ENCODE data around the gene EPX.
"Not testable (repeated sequence)": the region's sequence is repeated elsewhere in the genome, so short reads cannot be mapped to it uniquely, and the experiment has no call there.

EPX gene

GRCh38 chr17:58192612-58193011, at the start of gene EPX:
TSS of gene EPX (plus strand) at chr17:58192726. CDS start at chr17:58192847, 121 bp downstream.
- DNase-seq = no peak

- DNase-seq = not testable (repeated sequence)
Observed at GRCh38 chr17:58143335-58143734, 49.2 kb upstream of the EPX start.

DNA sequence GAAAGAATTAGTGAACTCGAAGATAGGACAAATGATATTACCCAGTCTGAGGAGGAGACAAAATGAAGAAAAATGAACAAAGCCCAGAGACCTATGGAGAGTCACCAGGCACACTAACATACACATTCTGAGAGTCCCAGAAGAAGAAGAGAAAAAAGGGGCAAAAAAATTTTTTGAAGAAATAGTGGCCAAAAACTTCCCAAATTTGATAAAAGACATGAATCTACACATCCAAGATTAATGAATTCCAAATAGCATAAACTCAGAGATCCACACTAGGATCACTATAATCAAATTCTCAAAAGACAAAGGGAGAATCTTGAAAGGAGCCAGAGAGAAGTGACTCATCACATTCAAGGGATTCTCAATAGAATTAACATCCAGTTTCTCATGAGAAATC, 47.7 kb upstream of the EPX start:
- no peak for DNase-seq

GRCh38 chr17:58147930-58148434, 44.5 kb upstream of the EPX start, which contains the start of gene OR4D1:
TSS of gene OR4D1 (plus strand) at chr17:58148384. CDS start at chr17:58155154, 6,770 bp downstream.
- no peak for DNase-seq

GRCh38 chr17:58148609-58149008, 43.9 kb upstream of the EPX start:
- DNase-seq = no peak

- no peak for DNase-seq
Observed at GRCh38 chr17:58150394-58150793, 42.1 kb upstream of the EPX start.

DNA sequence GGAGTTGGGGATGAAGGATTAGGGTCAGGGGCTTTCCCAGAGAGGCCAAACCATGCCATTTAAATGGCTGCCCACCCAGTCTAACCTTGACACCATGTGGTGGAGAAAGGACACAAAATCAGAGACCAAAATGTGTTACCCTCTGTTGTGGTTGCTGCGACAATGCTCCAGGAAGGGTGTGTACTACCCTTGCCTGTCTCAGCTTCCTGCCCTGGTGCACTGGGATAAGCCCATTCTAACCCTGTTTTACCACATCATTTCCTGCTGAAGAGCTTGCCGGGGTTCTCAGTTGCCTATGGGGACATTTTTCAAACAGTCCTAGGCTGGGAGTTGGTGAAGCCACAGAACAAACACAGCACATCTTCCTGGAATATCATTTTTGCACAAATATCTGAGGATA, 39.5 kb upstream of the EPX start:
- peak; percentile 39 for DNase-seq

GRCh38 chr17:58153671-58154070, 38.9 kb upstream of the EPX start:
- DNase-seq = no peak

DNA sequence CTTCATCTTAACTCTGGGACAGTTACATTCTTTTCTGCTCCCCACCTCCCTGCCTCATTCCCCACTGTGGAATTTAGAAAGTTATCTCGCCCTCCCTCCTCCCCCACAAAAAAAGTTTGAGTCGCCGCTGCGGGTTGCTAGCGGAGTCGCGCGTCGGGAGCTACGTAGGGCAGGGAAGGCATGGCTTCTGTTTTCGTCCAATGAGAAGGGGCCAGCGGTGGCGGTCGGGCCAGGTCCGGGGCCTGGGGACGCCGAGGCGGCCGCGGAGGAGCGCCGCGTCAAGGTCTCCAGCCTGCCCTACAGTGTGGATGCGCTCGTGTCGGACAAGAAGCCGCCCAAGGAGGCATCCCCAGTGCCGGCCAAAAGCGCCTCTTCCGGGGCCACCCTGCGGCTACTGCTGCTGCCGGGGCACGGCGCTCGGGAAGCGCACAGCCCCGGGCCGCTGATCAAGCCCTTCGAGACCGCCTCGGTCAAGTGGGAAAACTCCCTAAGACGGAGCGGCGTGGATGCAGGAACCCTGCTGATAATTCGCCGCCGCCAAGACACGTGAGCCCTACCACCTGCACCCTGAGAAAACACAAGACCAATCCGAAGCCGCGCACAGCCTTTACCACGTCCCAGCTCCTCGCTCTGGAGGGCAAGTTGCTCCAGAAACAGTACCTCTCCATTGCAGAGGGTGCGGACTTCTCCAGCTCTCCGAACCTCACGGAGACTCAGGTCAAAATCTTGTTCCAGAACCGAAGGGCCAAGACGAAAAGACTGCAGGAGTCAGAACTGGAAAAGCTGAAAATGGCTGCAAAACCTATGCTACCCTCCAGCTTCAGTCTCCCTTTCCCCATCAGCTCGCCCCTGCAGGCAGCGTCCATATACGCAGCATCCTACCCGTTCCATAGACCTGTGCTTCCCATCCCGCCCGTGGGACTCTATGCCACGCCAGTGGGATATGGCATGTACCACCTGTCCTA, 35.4 kb upstream of the EPX start:
- peak; percentile 67 for DNase-seq

DNA sequence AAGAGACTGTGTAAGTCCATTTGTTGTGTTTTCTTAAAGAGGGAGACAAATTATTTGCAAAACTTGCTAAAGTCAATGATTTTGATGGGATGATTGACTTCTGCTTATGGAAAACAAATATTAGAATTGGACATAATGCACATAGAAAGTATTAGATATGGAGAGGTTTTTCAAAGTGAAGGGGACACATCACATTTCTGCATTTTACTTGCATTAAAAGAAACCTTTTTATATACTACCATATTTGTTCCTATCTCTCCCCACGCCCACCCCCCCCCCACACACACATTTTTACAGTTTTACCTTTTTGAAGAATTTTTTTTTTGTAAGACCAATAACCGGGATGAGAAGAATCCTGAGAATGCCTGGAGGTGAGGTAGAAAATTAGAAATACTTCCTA, 34.3 kb upstream of the EPX start:
- DNase-seq = no peak

GRCh38 chr17:58161566-58161965, 31.0 kb upstream of the EPX start:
- no peak for DNase-seq

DNA sequence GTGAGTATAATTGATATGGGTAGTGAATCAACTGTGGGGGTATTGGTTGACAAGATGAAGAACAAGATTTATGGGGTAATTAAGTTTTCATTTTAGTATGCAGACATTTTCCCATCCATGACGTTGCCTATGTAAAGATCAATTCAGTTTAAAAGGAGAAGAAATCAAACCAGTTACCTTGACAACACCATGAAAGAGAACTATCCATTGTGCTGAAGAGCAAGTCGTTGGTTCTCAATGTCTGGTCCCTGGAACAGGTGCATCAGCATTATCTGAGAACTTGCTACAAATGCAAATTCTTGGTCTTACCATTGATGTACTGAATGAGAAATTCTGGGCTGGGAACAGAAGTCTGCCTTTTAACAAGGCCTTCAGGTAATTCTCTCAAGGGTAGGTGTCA, 26.5 kb upstream of the EPX start:
- DNase-seq = no peak

GRCh38 chr17:58166682-58167081, 25.8 kb upstream of the EPX start, which contains the start of gene OR4D2:
TSS of gene OR4D2 (plus strand) at chr17:58166982. CDS start at chr17:58169656, 2,674 bp downstream.
- DNase-seq = no peak

- no peak for DNase-seq
Observed at GRCh38 chr17:58170622-58171021, 21.9 kb upstream of the EPX start.

GRCh38 chr17:58172369-58173071, 20.0 kb upstream of the EPX start:
- DNase-seq = peak; percentile 45

- no peak for DNase-seq
Observed at GRCh38 chr17:58174871-58175270, 17.7 kb upstream of the EPX start.

DNA sequence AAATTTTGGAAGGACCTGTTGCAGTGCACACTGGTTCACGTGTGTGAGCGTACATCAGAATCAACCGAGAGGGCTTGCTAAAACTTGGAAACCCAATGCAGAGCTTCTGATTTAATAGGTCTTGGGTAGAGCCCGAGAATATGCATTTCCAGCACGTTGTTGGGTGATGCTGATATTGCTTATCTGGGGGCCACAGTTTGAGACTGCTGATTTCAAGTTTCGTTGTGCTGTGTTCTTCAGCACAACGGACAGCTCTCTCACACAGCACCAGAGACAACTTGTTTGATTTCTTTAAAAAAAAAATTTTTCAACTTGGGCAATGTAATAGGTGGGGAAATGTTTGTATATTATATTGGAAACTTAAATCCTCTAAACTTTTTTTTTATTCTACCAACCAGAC, 16.3 kb upstream of the EPX start:
- DNase-seq = no peak

DNA sequence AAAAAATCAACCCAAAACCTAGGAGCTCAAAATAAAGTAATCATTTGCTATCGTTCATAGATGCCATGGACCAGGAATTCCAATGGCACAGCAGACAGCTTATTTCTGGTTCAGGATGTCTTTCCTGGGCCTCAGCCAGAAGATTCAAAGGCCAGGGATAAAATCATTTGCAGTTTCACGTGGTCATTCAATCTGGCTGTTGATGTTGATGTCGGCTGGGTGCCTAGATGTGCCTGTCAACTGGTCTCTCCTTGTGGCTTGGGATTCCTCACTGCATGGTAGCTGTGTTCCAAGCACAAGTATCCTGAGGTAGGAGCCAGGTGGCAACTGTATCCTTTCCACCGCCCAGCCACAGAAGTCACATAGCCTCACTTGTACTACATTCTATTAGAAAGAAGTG, 10.7 kb upstream of the EPX start:
- no peak for DNase-seq

DNA sequence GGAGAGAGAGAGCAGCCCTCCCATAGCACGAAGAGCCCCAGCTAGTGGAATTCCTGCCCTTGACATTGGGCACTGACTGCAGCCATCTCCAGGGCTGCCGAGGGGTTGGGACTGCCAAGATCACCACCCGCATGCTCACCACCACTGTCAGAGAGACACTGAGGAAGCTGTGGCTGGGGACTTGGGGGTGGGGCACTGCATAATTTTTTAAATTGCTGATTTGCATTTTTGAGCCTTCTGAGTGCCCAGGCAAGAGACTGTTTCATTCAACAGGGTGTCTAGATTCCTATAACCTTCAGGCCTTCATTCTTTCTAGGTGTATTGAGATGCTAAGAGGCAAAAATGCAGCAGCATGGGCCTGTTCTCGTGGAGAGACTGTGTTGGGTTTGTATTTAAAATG, 9.0 kb upstream of the EPX start:
- DNase-seq = no peak

GRCh38 chr17:58184308-58184985, 8.1 kb upstream of the EPX start:
- no peak for DNase-seq

DNA sequence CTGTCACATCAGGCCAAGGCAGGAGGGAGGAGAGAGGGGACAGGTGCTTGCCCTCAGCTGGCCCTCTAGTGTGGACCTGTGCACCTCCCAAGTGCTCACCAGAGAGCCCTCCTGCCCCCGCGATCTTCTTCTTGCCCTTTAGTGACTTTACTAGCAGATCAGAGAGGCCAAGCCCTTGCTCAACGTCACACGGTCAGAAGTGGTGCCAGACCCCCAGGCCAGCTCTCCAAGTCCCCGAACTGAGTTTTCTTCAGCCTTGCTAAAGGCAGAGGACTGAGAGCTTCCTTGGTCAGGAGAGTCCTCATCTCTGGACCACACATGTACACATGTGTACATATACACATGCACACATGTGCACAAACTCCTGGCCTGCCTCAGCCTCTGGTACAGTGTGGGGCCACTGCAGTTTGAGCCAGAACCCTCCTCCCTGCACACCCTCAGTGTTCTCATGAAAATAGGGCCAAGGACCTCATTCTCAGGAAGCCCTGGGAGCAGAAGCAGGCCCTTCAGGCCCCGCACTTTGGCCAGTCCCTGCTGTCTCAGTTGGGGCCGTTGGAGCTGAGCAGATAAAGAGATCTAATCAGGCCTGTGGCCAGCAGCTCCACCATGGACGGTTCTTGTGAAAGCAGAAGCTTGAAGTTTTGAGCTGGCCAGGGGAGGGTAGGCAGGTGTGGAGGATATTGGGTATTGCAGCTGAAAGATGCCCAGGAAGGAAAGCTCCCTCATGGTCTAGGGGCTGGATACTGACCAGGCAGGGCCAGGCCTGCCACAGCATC, 7.4 kb upstream of the EPX start:
- no peak for DNase-seq

DNA sequence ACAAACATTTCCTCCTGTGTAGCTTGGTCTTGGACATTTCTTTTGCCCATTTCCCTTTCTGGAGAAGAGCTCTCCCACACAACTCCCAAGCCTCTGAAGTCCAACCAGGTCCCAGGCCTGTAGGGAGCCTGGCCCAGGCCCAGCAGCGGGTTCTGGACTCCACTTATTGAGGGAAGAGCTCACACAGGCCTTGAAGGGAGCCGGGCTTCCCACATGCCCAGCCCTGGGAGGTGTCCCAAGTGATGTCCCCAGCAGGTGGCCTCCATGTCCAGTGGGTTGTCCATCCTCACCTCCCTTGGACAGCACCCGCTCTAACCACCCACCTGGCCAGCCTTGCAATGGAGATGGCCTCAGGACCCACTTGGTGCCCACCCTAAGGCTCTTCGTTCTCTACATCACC, 5.9 kb upstream of the EPX start:
- no peak for DNase-seq

All from stimulated activated CD4-positive, alpha-beta T cell treated with anti-CD3 and anti-CD28 coated beads, Interleukin-4, amount 100 ng/mL, for 24 hours (primary cell).